K562 (cell line): ENCODE data around the gene NMB. TPM values are rescaled to one million over a fixed set of nuclear protein-coding genes. Genes with fewer than 3 reads are reported as not detected.

ENCODE experiments used
- CTCFL ChIP-seq: IDR thresholded peaks from 2 replicates; pipeline ENCODE4 v1.6.1; 2011; ENCODE audit warnings: borderline replicate concordance, low read depth, mild to moderate bottlenecking, moderate library complexity, low read length; ENCODE audit not compliant: insufficient read depth, poor library complexity, severe bottlenecking
- FOXA3 ChIP-seq, 2 experiments: fragments of 450-650 bp in 1 of 2; sonication (generic) in 1 of 2; formaldehyde crosslinking; IDR thresholded peaks in 1 of 2; conservative IDR thresholded peaks in 1 of 2; 2 replicates each; pipeline versions ENCODE4 v1.4.0 to v1.8.0; 2020 to 2022; ENCODE audit warnings: mild to moderate bottlenecking in 2 of 2, missing genetic modification reagents in 1 of 2
- REST ChIP-seq, 2 experiments: fragments of 450-650 bp; formaldehyde crosslinking in 1 of 2; IDR thresholded peaks; 2 replicates each; pipeline versions ENCODE4 v1.4.0 to v1.6.1; 2014 to 2020; ENCODE audit warnings: mild to moderate bottlenecking in 2 of 2, borderline replicate concordance in 1 of 2, low read depth in 1 of 2
- ZBTB7A ChIP-seq: IDR thresholded peaks from 2 replicates; pipeline ENCODE4 v1.6.1; 2011; ENCODE audit warnings: low read depth, mild to moderate bottlenecking, low read length, moderate library complexity, borderline replicate concordance; ENCODE audit not compliant: control insufficient read depth
- polyA plus RNA-seq, 8 experiments: library from polyadenylated mRNA; depleted of rRNA in 4 of 8; stranded (reverse) in 5 of 8; unstranded in 3 of 8; fragments of >200 nt; fragmentation: Nextera tagmentation in 2 of 8; fragmentation: Illumina TruSeq in 1 of 8; extraction: Ambion mirVana in 2 of 8; extraction: Trizol in 1 of 8; gene quantifications; 2 replicates each; pipeline versions ENCODE4 v1.2.1 to v1.2.3, GENCODE V29; 2011 to 2014; ENCODE audit warnings: inconsistent platforms in 1 of 8, missing spikeins in 1 of 8
- total RNA-seq, 7 experiments: library from RNA; depleted of rRNA in 6 of 7; stranded (reverse); fragments of >200 nt in 6 of 7; fragmentation: Illumina TruSeq in 2 of 7; extraction: Trizol in 2 of 7; gene quantifications; 2 replicates each; pipeline versions ENCODE4 v1.2.1 to v1.2.3, GENCODE V29; 2011 to 2021; ENCODE audit warnings: low replicate concordance in 1 of 7

Gene NMB
- total and polyA plus RNA-seq, 9 of the 15 experiments (the other 6 are each of a cell fraction or from before 2014, with no cell fraction given), result 0.06 to 0.16 (median 0.09) TPM; not detected in 5

GRCh38 chr15:84654689-84655453 is 3.1 kb downstream of the NMB start (continued):
- TF ChIP-seq CTCFL (peak; percentile 48), FOXA3 (CRISPR knock-in tag; conservative IDR thresholded peaks at IDR 0.05 in 1 of 2, IDR thresholded peaks at IDR 0.05 in 1 of 2) (0 out of 4 replicates have a peak, but pooled peaks of 1 of the 2 experiments have one; percentile 17), REST (IDR thresholded peaks at IDR 0.05; ENCODE audit: borderline replicate concordance) (peak; percentile 30; the same call in 1 of the 2 replicates), REST (CRISPR knock-in tag; IDR thresholded peaks at IDR 0.05; ENCODE audit: low read depth) (no peak), ZBTB7A (peak; percentile 63; the same call in 1 of the 2 replicates)
